Brain microvascular endothelial cell (primary cell): Measurements from ENCODE around the gene ARHGEF9.

Experiments used
- DNase-seq: peaks from one replicate; pipeline ENCODE4 v3.0.0-alpha.2; 2020
- H3K27ac ChIP-seq: fragments of 250-450 bp; sonication (Bioruptor Pico); 2 replicates; pipeline ENCODE4 v1.5.1; 2020; ENCODE audit warnings: mild to moderate bottlenecking, moderate library complexity
- H3K27me3 ChIP-seq: fragments of 250-450 bp; sonication (Bioruptor Pico); replicated peaks from 2 replicates; pipeline ENCODE4 v1.5.1; 2020; ENCODE audit warnings: mild to moderate bottlenecking
- H3K36me3 ChIP-seq: fragments of 250-450 bp; sonication (Bioruptor Pico); replicated peaks from 2 replicates; pipeline ENCODE4 v1.5.1; 2020; ENCODE audit warnings: mild to moderate bottlenecking
- H3K4me3 ChIP-seq: 2 replicates; pipeline ENCODE4 v1.5.1; 2011; ENCODE audit warnings: low read depth, mild to moderate bottlenecking, control low read depth, low read length, moderate library complexity
- CTCF ChIP-seq: IDR thresholded peaks from 2 replicates; pipeline ENCODE4 v1.5.1; 2011; ENCODE audit warnings: low read depth, mild to moderate bottlenecking, moderate library complexity, low read length, control low read depth, inconsistent platforms; ENCODE audit errors: missing control alignments
- in situ Hi-C: cut with HindIII; loops from 2 replicates; pipeline ENCODE4 v1.10.0; 2017; ENCODE audit warnings: low sequenced_read_pairs, low pct_ligation_motif_present

ARHGEF9 gene

GRCh38 chrX:63754136-63754859 lies 30.7 kb downstream of the ARHGEF9 start:
- Histone ChIP-seq H3K36me3 (no peaks in the 10 kb centered on the region), H3K4me3 (peak overlapping the region; percentile 74), H3K27ac (peak overlapping the region; percentile 85), H3K27me3 (no peaks in the 10 kb centered on the region)
- in situ Hi-C loops: no loop called here
- DNase-seq: no peak
- no peak for TF ChIP-seq CTCF

GRCh38 chrX:63751481-63751880 lies 33.5 kb downstream of the ARHGEF9 start:
- Histone ChIP-seq H3K36me3 (no peaks in the 10 kb centered on the region), H3K27me3 (no peaks in the 10 kb centered on the region), H3K27ac (no peak overlapping the region), H3K4me3 (no peak overlapping the region)
- DNase-seq: no peak
- in situ Hi-C loops: no loop called here
- no peak for TF ChIP-seq CTCF

GRCh38 chrX:63750811-63751210 lies 34.2 kb downstream of the ARHGEF9 start:
- no peak for TF ChIP-seq CTCF
- no peaks in the 10 kb centered on the region for H3K27me3 ChIP-seq
- in situ Hi-C loops: no loop called here
- DNase-seq: no peak
- no peak overlapping the region for H3K4me3 ChIP-seq
- H3K36me3 ChIP-seq: no peaks in the 10 kb centered on the region
- no peak overlapping the region for H3K27ac ChIP-seq

GRCh38 chrX:63747331-63747730 lies 37.7 kb downstream of the ARHGEF9 start:
- no peak for TF ChIP-seq CTCF
- peak; percentile 69 for DNase-seq
- H3K4me3 ChIP-seq: no peak overlapping the region
- in situ Hi-C loops: no loop called here
- no peaks in the 10 kb centered on the region for H3K36me3 ChIP-seq
- H3K27ac ChIP-seq: peak overlapping the region; percentile 88
- no peaks in the 10 kb centered on the region for H3K27me3 ChIP-seq

- Histone ChIP-seq H3K36me3 (no peaks in the 10 kb centered on the region), H3K27me3 (no peaks in the 10 kb centered on the region), H3K4me3 (no peak overlapping the region), H3K27ac (peak overlapping the region; percentile 88)
- no peak for TF ChIP-seq CTCF
- in situ Hi-C loops: no loop called here
- no peak for DNase-seq
Observed at GRCh38 chrX:63746715-63747114, 38.3 kb downstream of the ARHGEF9 start.

GRCh38 chrX:63746278-63746677 lies 38.7 kb downstream of the ARHGEF9 start:
- Histone ChIP-seq H3K27me3 (no peaks in the 10 kb centered on the region), H3K36me3 (no peaks in the 10 kb centered on the region), H3K27ac (peak overlapping the region; percentile 88), H3K4me3 (no peak overlapping the region)
- TF ChIP-seq CTCF: no peak
- DNase-seq: peak; percentile 23
- in situ Hi-C loops: no loop called here
